Stimulated activated CD8-positive, alpha-beta memory T cell treated with anti-CD3 and anti-CD28 coated beads, Interleukin-7, amount 100 ng/mL, for 1 hour (primary cell): ENCODE measurements around the gene RHCE.
"Not testable (repeated sequence)": the region's sequence is repeated elsewhere in the genome, so short reads cannot be mapped to it uniquely, and the experiment has no call there.

Source experiments
- DNase-seq, 2 donors: peaks; one replicate each; pipeline ENCODE4 v3.0.0-alpha.2; 2020; ENCODE audit warnings: low read depth in 2 of 2

Gene RHCE

DNA sequence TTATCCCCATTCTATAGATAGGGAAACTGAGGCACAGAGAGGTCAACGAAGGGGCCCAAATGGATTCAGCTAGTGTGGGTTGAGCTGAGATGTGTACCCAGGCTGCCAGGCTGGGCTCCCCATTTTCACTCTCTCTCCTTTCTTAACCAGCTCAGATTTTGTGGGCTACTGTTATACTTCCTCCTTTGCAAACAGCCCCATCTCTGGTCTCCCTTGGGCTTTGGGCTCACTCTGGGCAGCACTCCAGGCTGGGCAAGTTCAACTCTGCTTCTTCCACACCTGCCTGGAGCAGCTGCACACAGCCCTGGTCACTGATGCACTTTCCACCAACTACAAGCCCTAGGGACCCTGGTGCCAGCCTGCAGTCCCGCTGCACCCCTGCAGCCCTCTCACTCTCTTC is 22.5 kb downstream of the RHCE start:
- DNase-seq, result not testable (repeated sequence)

DNA sequence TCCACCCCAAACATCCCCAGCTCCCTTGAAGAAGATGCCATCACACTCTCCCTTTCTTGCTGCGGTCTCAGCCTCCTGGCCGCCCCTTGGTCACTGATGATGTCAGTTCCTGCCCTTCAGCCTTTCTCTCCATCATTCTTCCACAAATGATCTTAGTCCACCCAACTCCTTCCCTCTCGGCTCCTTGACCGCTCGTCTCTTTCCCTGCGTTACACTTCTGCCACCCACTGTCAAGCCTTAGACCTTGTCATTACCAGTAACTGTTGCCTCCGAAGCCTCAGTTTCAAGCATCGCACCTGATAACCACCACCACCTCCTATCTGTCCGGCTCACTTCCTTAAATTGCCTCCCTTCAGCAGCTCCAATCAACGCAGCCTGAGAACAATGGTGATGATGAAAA is 23.1 kb downstream of the RHCE start:
- DNase-seq, result not testable (repeated sequence)

DNA sequence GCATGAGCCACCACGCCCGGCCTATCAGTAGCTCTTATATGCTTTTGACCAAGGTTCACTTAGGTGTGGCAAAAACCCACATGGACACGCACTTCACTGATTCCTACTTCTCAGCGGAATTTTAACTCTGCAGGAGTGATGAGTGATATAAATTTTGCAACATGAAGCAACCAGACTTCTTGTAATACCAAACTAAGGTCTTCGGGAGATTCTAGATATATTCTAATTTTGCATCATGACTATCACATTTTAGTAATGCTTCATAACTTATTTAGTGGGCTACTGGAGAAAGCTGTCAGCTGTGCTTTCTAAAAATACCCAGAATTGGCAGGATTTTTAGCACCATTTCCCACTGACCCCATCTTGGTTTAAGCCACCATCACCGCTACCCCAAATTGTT is 27.8 kb downstream of the RHCE start:
- DNase-seq, result no peak

DNA sequence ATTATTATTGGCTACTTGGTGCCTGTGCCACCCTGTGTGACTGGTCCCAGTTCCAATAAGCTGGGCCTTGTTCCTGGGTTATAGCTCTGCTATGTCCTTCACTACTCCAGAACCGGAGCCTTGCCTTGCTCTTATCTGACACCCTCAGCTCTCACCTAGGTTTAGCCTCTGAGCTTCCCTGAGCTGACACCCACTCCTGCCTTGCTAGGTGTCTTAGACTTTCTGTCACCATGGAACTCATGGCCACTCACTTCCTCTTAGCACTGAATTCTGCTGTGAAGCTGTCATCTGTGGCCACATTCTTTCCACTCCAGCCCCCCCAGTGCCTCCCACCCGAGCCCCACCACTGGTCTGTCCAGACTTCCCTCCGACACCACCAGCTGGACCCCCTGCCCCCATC is 30.9 kb downstream of the RHCE start:
- DNase-seq, result not testable (repeated sequence)

DNA sequence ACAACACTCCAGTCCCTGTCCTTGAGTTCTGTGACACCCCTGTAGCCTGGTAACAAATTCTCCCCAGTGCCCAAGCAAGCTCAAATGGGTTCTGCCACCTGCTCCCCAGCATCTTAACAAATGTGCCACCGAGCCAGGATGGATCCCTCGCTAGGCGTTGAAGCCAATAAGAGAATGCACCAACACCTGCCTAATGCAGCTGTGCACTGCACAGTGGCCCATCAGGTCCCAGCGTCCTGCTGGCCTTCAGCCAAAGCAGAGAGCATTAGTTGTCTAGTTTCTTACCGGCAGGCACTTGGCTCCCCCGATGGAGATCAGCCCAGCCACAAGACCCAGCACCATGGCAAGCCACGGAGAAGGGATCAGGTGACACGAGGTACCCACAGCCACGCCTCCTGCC is 31.9 kb downstream of the RHCE start:
- DNase-seq, result not testable (repeated sequence)

DNA sequence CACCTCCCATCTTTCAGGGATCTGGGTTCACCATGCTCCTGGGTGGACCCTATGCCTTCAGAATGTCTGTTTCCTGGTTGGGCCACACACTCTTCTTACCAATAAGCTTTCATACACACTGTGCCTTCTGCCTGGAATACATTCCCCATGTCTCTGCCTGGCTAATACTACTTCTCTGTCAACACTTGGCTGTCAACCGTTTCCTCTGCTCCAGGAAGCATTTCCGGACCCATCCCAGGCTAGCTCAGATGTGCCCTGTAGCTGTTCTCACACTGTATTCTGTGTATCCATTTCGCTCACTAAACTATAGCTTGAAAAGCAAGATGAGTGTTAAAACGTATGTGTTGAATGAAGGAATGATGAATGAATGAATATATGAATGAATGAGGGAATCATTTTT is 33.5 kb downstream of the RHCE start:
- not testable (repeated sequence) for DNase-seq

DNA sequence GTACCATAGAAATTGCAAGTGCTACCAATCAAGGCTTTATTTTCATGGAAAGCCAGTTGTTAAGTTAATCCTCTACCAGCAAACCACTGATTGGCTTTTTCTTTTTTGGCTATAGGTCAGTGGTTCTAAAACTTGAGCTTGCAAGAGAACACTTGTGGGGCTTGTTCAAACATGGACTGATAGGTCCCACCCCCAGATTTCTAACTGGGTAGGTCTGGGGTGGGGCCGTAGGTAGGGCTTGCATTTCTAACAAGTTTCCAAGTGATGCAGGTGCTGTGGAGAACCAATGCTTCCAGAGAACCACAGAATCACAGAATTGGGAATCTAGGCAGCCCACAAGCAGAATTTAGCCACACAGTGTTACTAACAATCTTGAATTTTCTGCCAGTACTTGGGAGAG is 36.8 kb downstream of the RHCE start:
- DNase-seq, result not testable (repeated sequence)

DNA sequence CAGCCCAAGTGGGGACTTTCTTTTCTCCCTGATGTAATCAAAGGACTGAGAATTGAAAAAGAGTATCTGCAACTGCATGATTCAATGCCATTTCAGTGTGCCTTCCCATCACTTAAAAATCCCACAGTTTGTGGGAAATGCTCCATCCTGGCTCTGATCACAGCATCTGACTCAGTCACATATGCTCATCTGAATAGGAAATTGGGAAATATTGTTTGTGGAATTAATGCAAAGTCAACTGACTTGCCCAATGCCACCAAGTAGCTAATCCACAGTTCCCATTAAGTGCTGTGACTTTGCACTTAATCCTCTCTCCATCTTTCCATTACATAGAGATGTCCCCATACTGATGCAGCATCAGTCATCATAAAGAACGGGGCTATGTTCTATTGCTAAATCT is 37.5 kb downstream of the RHCE start:
- DNase-seq, result not testable (repeated sequence)

DNA sequence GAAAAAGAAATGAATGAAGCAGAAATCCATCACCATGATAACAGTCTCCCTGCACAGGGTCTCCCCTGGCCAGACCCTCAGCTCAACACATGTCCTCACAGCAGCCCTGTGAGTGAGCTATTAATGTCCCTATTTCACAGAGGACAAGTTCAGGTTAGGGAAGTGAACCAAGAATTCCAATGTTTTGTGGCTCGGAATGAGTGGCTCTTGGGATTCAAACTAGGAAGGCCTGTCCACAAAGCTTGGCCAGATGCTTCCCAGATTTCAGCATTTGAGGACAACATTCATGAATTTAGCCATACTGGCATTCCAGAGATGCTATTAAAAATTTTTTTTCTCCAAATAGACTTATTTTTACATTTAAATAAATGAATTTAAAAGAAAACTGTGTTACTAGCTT is 38.1 kb downstream of the RHCE start:
- not testable (repeated sequence) for DNase-seq

DNA sequence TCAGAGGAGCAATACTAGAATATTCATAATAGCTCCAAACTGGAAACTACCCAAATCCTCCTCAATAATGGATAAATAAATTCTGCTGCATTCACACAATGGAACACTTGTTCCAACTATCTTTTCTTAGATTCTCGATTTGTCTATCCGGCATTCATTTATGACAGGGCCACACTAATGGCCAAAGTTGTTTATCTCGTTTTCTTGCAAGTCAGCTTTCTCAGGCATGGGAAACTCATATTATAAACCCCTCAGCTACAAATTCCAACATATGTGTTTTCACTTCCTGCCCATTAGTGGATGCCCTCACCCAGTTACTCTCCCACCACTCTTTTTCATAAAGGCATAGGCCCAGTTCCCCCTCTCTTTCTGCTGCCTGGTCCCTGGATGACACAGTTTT is 42.3 kb downstream of the RHCE start:
- not testable (repeated sequence) for DNase-seq

DNA sequence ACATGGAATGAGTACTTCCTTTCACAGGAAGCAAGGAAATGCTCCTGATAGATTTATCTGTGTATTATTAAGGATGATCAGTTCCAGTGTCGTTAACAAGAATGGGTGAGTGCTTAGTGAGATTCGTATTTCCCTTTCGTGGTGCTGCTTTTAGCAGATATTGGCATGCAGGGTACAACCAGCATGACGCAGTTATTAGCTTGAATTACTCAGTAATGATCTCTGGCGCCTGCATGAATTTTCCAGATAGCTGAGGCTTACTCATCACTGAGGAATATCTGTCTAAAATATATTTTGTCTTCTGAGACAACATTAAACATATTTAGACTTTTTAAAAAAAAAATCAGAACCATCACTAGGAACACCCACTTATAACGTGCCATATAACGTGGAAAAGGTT is 48.9 kb downstream of the RHCE start:
- not testable (repeated sequence) for DNase-seq

DNA sequence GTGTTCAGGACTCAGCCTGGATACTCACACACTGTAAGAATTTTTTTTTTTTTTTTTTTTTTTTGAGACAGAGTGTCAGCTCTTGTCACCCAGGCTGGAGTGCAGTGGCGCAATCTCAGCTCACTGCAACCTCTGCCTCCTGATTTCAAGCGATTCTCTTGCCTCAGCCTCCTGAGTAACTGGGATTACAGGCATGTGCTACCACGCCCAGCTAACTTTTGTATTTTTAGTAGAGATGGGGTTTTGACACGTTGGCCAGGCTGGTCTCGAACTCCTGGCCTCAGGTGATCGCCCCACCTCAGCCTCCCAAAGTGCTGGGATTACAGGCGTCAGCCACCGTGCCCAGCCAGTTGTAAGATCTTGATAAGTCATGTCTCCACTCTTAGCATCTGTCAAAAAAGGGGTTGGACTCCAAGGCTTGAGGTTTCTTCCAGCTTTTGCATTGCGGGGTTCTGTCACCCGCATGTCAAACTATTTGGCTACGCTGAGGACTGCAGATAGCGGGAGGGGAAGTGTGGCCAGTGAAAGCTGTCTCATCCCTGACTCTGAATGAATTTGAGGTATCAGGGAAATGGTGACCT is 50.8 kb downstream of the RHCE start:
- DNase-seq, result not testable (repeated sequence)

DNA sequence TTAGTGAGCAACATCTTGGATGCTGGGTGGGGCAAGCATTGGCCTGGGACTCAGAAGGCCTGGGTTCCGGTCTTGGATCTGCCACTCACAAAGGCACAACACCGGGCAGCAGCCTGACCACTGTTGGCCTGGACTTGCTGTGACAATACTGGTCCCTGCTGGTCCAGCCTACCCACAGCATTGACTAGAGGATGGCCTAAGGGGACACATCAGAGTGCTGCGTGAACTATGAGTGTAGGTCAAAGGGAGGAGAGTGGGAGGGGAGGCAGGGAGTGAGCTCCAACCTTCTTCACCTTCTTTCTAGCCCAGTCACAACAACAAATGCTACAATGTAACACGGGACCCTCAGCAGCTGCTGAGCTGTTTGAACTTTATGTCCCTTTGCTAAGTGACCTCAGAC is 51.4 kb downstream of the RHCE start:
- no peak for DNase-seq

DNA sequence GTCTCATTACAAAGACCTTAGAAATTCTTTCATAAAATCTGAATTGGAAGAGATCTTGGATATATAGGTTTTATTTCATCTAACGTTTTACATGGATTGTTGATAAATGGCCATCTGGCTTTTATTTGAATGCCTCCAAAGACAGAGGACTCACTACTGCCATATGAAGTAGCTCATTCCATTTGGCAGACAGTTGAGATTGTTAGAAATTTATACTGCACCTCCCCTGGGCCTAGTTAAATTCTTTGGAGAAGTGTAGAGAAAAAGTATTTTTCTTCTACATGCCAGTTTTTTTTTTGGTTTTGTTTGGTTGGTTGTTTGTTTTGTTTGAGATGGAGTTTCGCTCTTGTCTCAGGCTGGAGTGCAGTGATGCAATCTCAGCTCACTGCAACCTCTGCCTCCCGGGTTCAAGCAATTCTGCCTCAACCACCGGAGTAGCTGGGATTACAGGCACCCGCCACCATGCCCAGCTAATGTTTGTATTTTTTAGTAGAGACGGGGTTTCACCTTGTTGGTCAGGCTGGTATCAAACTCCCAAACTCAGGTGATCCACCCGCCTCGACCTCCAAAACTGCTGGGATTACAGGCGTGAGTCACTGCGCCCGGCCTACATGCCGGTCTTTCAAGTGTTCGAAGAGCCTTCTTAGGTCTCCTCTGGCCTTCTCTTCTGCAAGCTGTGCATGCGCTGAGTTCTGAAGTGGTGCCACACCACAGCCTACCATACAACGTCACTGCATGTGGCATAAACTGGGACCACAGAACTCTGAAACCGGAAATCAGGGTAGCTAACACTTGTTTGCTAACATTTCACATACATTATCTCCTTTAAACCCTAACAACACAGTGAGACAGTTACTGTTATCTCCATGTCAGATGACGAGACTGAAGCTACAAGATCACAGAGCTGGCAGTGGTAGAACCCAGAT is 57.7 kb downstream of the RHCE start:
- DNase-seq, result not testable (repeated sequence)

DNA sequence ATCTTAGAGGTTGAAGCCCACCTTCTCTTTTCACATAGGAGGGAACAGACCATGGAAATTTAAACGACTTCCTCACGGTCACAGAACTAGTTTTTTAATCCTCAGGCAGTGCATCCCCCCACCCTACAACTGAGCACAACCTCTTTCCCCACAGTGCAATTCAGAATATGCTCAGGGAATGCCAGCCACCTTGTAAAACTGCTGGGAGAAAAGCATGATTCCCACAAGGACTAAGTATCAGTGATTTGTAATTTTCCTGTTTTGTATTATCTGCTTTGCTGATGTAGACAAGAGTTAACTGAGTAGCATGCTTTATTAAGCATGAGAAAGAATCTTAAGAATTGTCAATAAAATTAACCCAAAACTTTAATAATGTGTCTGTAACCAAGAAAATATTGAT is 58.7 kb downstream of the RHCE start:
- no peak for DNase-seq

DNA sequence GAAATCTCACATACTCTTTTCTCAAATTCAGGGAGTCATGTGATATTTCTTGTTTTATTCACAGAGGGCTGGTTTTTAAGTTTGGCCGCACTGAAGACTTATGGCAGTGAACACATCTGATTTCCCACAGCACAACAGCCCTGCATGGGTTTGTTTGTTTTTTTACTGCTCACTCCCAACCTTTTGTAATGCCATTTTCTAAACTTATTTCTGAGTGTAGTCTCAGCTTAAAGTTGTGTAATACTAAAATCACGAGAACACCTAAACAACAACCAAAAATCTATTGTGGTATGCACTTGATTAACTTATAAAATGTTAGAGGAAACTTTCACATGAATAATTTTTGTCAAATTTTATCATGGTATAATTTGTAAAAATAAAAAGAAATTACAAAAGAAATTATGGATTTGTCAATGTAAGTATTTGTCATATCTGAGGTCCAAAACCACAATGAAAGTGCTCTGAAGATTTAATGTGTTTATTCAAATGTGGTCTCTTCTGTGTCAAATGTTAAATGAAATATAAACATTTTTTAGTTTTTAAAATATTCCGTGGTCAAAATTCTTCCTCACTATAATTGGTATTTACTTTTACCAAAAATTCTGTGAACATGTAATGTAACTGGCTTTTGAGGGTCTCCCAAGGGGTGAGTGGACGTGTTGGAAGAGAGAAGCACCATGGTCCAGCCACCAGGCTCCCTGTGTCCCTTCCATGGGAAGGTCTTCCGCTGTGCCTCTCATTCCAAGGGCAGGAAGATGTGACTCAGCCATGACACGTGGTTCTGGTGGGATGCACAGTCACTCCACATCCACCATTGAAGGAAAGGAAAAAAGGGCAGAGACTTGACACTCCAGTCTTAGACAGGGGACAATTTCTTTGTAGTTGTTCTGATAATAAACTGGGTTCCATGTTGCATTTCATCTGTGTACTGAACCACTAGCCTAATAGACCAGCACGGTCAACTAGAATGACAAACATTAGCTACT is 59.7 kb downstream of the RHCE start:
- no peak for DNase-seq

DNA sequence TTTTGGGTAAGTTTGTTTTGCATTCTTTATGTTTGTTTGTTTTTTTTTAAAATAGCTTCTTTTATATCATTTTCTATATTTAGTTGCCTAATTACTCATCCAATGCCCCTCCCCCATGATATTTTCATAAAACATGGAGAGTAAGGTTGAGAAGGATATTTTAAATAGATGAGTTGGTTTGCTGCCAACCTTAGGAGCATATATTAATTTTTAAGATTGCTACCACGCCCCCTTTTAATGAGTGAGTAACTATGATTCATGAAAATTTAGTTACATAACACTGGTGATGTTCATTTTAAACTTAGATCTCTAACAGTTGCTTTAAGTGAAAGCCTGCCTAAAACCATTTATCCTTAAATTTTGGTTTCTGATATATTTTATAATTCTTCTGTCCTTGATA is 63.8 kb downstream of the RHCE start:
- DNase-seq, result no peak

DNA sequence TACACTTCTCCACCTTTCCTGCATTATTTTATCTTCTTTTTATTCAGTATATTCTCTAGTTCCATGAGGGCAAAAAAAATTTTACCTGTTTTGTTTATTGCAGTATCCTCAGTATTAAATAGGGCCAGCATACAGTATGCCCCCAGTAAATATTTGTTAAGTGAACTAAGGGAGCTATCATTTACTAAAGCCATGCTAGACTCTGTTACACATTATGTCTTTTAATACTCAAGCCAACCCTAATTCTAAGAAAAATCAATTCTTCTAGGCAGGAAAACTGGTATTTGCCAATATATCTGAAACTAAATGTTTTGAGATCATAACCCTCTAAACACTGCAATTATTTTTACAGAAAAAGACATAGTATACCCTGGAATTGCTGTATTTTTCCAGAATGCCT is 64.2 kb downstream of the RHCE start:
- DNase-seq, result no peak

DNA sequence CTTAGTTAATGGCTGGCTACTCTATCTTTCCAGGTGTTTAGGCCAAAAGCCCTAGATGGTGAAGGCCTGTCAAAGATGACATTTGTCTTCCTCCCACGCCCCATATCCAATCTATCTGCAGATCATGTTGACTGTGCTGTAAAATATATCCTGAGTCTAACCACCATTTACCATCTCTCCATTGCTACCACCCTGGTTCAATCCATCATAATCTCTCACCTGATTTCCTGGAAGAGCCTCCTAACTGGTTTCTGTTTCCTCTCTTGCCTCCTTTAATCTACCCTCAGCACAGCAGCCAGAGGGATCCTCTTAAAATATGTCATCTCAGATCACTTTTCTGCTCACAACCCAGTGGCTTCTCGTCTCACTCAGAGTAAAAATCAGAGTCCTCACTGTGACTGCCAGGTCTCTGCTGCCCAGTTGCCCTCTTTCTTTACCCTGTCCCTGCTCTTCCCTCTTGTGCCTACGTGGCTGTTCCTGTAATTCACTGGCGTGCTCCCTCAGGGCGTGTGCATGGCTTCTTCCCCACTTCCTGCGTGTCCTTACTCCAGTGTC is 64.7 kb downstream of the RHCE start:
- DNase-seq, result no peak

DNA sequence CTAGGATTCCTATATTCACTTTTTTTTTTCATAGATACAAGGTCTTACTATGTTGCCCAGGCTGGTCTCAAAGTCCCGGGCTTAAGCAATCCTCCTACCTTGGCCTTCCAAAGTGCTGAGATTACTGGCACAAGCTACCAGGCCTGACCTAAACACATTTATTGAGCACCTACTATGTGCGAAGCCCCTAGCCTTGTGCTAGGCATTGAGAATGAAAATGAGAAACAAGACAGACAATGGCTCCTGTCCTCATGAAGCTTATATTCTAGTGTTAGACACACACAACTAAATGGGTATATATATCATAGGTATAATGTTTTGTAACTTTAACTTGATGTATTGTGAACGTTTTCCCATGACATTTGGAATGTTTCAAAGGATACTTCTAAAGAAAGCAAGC is 71.0 kb downstream of the RHCE start:
- no peak for DNase-seq

DNA sequence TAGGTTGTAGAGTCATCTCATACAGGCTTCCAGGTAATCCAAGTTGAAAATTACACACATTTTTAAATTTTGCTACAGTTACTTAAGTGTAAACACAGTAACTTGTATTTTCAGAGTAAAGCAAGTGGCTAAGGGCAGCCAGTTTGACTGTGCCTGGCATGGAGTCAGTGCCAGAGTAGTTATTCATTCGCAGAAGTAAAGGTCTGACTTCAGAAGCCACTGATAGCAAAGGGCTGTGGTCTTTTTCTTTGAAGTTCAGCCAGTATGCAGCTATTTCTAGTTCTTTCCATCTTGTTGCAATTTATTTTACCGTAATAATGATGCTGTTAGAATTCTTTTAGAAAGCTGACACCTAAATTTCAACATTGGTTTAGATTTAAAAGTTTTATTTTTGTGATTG is 73.1 kb downstream of the RHCE start:
- DNase-seq, result no peak

DNA sequence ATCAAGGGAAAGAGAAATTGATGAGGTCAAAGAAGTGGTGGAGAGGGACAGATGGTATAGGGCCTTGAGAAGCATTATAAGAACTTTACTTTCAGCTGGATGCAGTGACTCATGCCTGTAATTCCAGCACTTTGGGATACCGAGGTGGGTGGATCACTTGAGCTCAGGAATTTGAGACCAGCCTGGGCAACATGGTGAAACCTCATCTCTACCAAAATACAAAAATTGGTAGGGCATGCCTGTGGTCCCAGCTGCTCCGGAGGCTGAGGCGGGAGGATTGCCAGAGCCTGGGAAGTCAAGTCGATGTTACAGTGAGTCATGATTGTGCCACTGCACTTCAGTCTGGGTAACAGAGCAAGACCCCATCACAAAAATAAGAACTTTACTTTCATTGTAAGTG is 76.8 kb downstream of the RHCE start:
- no peak for DNase-seq
